Lower lobe of right lung (tissue), 2 donors: ENCODE results near the gene LMNTD1. TPM values are rescaled to one million over a fixed set of nuclear protein-coding genes. Genes with fewer than 3 reads are reported as not detected.
"Not testable (repeated sequence)": the region's sequence is repeated elsewhere in the genome, so short reads cannot be mapped to it uniquely, and the experiment has no call there.

Experiments
- ATAC-seq, 2 donors: fragments of 200-7000 bp; cut with Tn5 transposase; one replicate each; pipeline ENCODE4 v1.9.1; 2020 to 2022; ENCODE audit warnings: mild to moderate bottlenecking in 2 of 2, moderate library complexity in 2 of 2
- DNase-seq: peaks from one replicate; pipeline ENCODE4 v3.0.0-alpha.2; 2020
- H3K27ac ChIP-seq: fragments of 200-600 bp; one replicate; pipeline ENCODE4 v1.8.0; 2022
- H3K27me3 ChIP-seq: fragments of 200-600 bp; one replicate; pipeline ENCODE4 v1.8.0; 2022; ENCODE audit warnings: low read depth
- H3K36me3 ChIP-seq: fragments of 200-600 bp; one replicate; pipeline ENCODE4 v1.8.0; 2022; ENCODE audit warnings: mild to moderate bottlenecking
- H3K4me1 ChIP-seq: fragments of 200-600 bp; one replicate; pipeline ENCODE4 v1.8.0; 2022
- H3K4me3 ChIP-seq: fragments of 200-600 bp; one replicate; pipeline ENCODE4 v1.8.0; 2022; ENCODE audit warnings: mild to moderate bottlenecking
- H3K9me3 ChIP-seq: fragments of 200-600 bp; one replicate; pipeline ENCODE4 v1.8.0; 2022
- CTCF ChIP-seq: fragments of 200-600 bp; IDR thresholded peaks from one replicate; pipeline ENCODE4 v1.8.0; 2022; ENCODE audit warnings: antibody characterized with exemption, mild to moderate bottlenecking
- intact Hi-C: fragments of 100-400 bp; cut with DNase I; formaldehyde crosslinking; loops from one replicate; pipeline ENCODE4 v1.11.0; 2022
- total RNA-seq: library from RNA; stranded (reverse); fragmentation: NEBNext Ultra II Directional; extraction: Animal tissue kit (Norgen Biotek cat#: 25700); gene quantifications from one replicate; pipeline ENCODE4 v1.2.1, GENCODE V29; 2021
- donor health status: DM: no; HTN: yes; CAD: no; lungs with severe emphysema.

LMNTD1 gene
- total RNA-seq, 1 donor from 2014 or later: 2.6 TPM

DNA sequence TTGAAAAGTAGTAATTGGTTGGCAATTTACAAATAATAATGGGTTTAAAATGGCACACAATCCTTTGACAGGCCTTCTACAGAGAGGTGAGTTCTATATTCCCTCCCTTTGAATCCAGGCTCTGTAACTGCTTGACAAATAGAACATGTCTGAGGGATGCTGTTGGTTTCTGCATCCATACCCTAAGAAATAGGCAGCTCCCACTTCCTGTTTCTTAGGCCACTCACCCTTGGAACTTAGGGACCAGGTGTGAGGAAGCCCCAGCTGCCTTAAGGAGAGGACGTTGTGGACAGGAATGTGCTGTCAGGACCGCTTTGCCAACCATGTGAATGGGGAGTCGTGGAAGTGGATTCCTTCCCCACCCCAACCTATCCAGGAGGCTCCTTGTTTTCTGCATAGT lies 59.4 kb downstream of the LMNTD1 start:
- ATAC-seq: no peak
- no peak for DNase-seq

DNA sequence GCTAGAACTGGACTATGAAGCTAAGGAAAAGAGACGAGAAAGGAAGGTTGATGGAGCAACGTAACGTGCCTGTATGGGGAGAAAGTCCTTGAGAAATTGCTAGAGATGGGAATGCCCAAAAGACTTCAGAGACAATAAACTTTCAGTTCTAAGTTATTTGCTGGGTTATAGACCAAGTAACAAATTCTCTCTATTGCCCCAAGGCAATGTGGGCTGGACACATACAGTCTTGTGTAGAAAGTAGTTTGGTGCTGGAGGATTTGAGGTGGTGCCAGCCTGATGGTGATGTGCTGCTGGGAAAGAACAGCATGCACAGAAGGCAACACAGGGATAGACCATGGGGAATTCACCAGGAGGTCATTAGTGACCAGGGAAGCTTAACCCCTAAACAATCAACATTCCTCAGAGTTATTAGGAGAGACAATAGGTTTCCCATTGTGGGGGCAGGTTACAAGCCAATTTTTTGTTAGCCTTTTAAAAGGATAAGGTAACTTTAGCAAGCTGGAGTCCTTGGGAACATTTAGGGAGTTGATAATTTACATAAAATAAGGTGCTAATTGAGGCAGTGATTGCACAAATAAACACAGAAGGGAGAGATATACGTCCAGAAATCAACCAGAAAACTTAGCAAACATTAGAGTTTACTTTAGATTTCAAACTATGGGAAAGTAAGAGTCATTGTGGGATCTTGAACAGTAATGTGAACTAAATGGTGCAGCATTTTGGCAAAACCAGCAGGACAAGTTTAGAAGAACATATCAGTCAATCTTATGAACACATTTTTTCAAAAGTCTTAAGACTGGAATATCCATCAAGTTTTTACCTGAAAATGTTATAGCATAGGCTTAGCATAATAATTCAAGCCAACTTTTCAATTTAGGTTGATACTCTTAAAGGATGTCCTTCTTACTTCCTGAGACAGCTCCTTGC lies 61.4 kb downstream of the LMNTD1 start:
- no peak for DNase-seq
- H3K4me1 ChIP-seq: no peaks in the 10 kb centered on the region
- H3K27ac ChIP-seq: no peak overlapping the region
- ATAC-seq: no peak
- intact Hi-C loops: no loop called here
- H3K9me3 ChIP-seq: no peaks in the 10 kb centered on the region
- H3K36me3 ChIP-seq: no peaks in the 10 kb centered on the region
- TF ChIP-seq CTCF: no peak
- no peaks in the 10 kb centered on the region for H3K27me3 ChIP-seq
- H3K4me3 ChIP-seq: no peak overlapping the region

More for the DNA sequence above, 59.4 kb downstream of the LMNTD1 start:
- H3K36me3 ChIP-seq: no peaks in the 10 kb centered on the region
- H3K4me3 ChIP-seq: no peak overlapping the region
- H3K27ac ChIP-seq: no peak overlapping the region
- H3K27me3 ChIP-seq: no peaks in the 10 kb centered on the region
- TF ChIP-seq CTCF: no peak
- no peaks in the 10 kb centered on the region for H3K4me1 ChIP-seq
- H3K9me3 ChIP-seq: no peaks in the 10 kb centered on the region
- intact Hi-C loops: no loop called here

GRCh38 chr12:25488956-25489870 lies 63.9 kb downstream of the LMNTD1 start:
- H3K36me3 ChIP-seq, H3K27ac ChIP-seq, H3K27me3 ChIP-seq, H3K9me3 ChIP-seq, intact Hi-C loops, H3K4me1 ChIP-seq, DNase-seq, H3K4me3 ChIP-seq, ATAC-seq: not testable (repeated sequence)

GRCh38 chr12:25482625-25483024 lies 70.5 kb downstream of the LMNTD1 start:
- Histone ChIP-seq H3K4me1 (no peaks in the 10 kb centered on the region), H3K9me3 (no peaks in the 10 kb centered on the region), H3K27ac (no peak overlapping the region), H3K27me3 (no peaks in the 10 kb centered on the region), H3K36me3 (no peaks in the 10 kb centered on the region), H3K4me3 (no peak overlapping the region)
- TF ChIP-seq CTCF: no peak
- ATAC-seq (no peak), DNase-seq (no peak)
- intact Hi-C loops: no loop called here

DNA sequence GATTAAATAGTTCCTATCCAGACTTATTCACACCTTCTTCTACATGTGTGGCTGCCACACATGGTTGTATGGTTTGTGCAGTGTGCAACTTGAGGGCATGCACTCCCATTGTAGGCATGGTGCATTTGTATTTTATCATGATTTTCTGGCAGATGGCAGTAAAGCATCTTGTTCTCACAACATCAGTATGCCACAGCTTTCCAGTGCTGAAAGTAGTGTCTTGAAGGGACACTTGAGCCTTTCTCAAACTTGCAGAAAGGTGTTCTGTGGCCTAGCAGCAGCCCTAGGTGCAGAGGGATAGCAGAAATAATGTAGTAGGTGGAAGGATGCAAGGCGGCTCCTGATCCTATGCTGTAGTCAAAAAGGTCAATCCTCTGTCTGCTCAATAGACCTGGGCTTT lies 72.9 kb downstream of the LMNTD1 start:
- no peak overlapping the region for H3K27ac ChIP-seq
- no peaks in the 10 kb centered on the region for H3K27me3 ChIP-seq
- ATAC-seq (no peak), DNase-seq (no peak)
- H3K36me3 ChIP-seq: no peaks in the 10 kb centered on the region
- TF ChIP-seq CTCF: no peak
- intact Hi-C loops: no loop called here
- H3K4me3 ChIP-seq: no peak overlapping the region
- no peaks in the 10 kb centered on the region for H3K9me3 ChIP-seq
- H3K4me1 ChIP-seq: no peaks in the 10 kb centered on the region
